GM12891 (cell line): Measurements from ENCODE around the gene SMURF2.

Experiments used
- POLR2A ChIP-seq: IDR thresholded peaks from 2 replicates; pipeline ENCODE4 v1.6.1; 2011; ENCODE audit warnings: low read depth, low read length, control low read depth
- POLR2AphosphoS5 ChIP-seq: IDR thresholded peaks from 2 replicates; pipeline ENCODE4 v1.6.1; 2011; ENCODE audit warnings: low read depth, low read length, control low read depth
- SPI1 ChIP-seq: IDR thresholded peaks from 2 replicates; pipeline ENCODE4 v1.6.1; 2011; ENCODE audit warnings: low read depth, low read length, control low read depth
- TAF1 ChIP-seq: IDR thresholded peaks from 2 replicates; pipeline ENCODE4 v1.6.1; 2011; ENCODE audit warnings: low read depth, low read length, control low read depth

- no peak for TF ChIP-seq POLR2AphosphoS5
- TF ChIP-seq POLR2A = no peak
- TF ChIP-seq TAF1 = no peak
- TF ChIP-seq SPI1 = no peak
Measured at GRCh38 chr17:64507413-64507782, 154.7 kb downstream of the SMURF2 start.
